Upper lobe of left lung (tissue), 6 donors: ENCODE data around the gene PRKN. TPM values are rescaled to one million over a fixed set of nuclear protein-coding genes. Genes with fewer than 3 reads are reported as not detected.

ENCODE experiments used
- ATAC-seq, 2 donors: fragments of 200-7000 bp; cut with Tn5 transposase; one replicate each; pipeline ENCODE4 v1.9.1; 2022; ENCODE audit warnings: mild to moderate bottlenecking in 2 of 2, moderate library complexity in 2 of 2; ENCODE audit not compliant: low FRiP score in 2 of 2
- DNase-seq, 2 donors: peaks; one replicate each; pipeline ENCODE4 v3.0.0-alpha.2; 2019 to 2020
- H3K27ac ChIP-seq, 4 donors: fragments of 200-600 bp; sonication (generic); one replicate each; pipeline ENCODE4 v1.5.1; 2016 to 2019
- H3K27me3 ChIP-seq, 4 donors: fragments of 200-600 bp; sonication (generic); one replicate each; pipeline ENCODE4 v1.5.1; 2017 to 2019
- H3K36me3 ChIP-seq, 4 donors: fragments of 200-600 bp; sonication (generic); one replicate each; pipeline ENCODE4 v1.5.1; 2016 to 2019
- H3K4me1 ChIP-seq, 4 donors: fragments of 200-600 bp; sonication (generic); one replicate each; pipeline ENCODE4 v1.5.1; 2018 to 2019
- H3K4me3 ChIP-seq, 4 donors: fragments of 200-600 bp; sonication (generic); one replicate each; pipeline ENCODE4 v1.5.1; 2017 to 2019; ENCODE audit warnings: mild to moderate bottlenecking in 2 of 4, moderate library complexity in 1 of 4
- H3K9me3 ChIP-seq, 4 donors: fragments of 200-600 bp; sonication (generic); one replicate each; pipeline ENCODE4 v1.5.1; 2018 to 2019
- CTCF ChIP-seq, 6 experiments: fragments of 450-650 bp in 4 of 6; fragments of 200-600 bp in 2 of 6; sonication (generic) in 2 of 6; IDR thresholded peaks; one replicate each; pipeline ENCODE4 v1.5.1; 2016 to 2019; ENCODE audit warnings: antibody characterized with exemption in 6 of 6
- EP300 ChIP-seq, 4 donors: sonication (generic); formaldehyde crosslinking; IDR thresholded peaks; one replicate each; pipeline ENCODE4 v1.5.1; 2017; ENCODE audit warnings: antibody characterized with exemption in 4 of 4, control low read depth in 2 of 4
- POLR2A ChIP-seq, 4 donors: fragments of 450-650 bp; IDR thresholded peaks; one replicate each; pipeline ENCODE4 v1.5.1; 2016 to 2017; ENCODE audit warnings: antibody characterized with exemption in 4 of 4, mild to moderate bottlenecking in 2 of 4
- POLR2AphosphoS5 ChIP-seq, 2 donors: sonication (generic); formaldehyde crosslinking; IDR thresholded peaks; one replicate each; pipeline ENCODE4 v1.5.1; 2017; ENCODE audit warnings: antibody characterized with exemption in 2 of 2
- WGBS, 2 donors: methylation state at CpG; one replicate each; pipeline ENCODE4 v1.1.5; 2017 to 2018; 5-methylcytosine and 5-hydroxymethylcytosine counted together
- total RNA-seq, 6 donors: library from RNA; depleted of rRNA in 4 of 6; stranded (reverse); fragments of >200 nt in 4 of 6; gene quantifications; one replicate each; pipeline versions ENCODE4 v1.1.0 to v1.2.1, GENCODE V29; 2016 to 2021
- donor health status: DM: no; HTN: no; CAD: no; lungs with moderate emphysema.
- donor health status: DM: no; HTN: yes; CAD: no; lungs with severe emphysema.

Gene PRKN
- total RNA-seq, 6 donors from 2014 or later = 2.7 to 29.3 (median 5.5) TPM

- Histone ChIP-seq H3K27me3 (no peaks in the 10 kb centered on the region), H3K27ac (no peak overlapping the region), H3K36me3 (no peaks in the 10 kb centered on the region), H3K4me3 (no peak overlapping the region), H3K9me3 (no peaks in the 10 kb centered on the region), H3K4me1 (peaks cover 0 to 3% (median 0%) of the 10 kb centered on the region in 4 donors)
- ATAC-seq (no peak), DNase-seq (no peak)
- WGBS, 2 donors = 84 to 87% methylated on average over 8 to 9 of the region's 9 CpGs
- TF ChIP-seq EP300 (IDR thresholded peaks at IDR 0.05) = no peak
- TF ChIP-seq CTCF (IDR thresholded peaks at IDR 0.05) = no peak
These were observed 1331.8 kb downstream of the PRKN start for GRCh38 chr6:161395716-161396231.

- WGBS, 2 donors = 87 to 93% methylated on average over 5 of the region's 5 CpGs
- no peak for ATAC-seq
These were observed 1333.1 kb downstream of the PRKN start for GRCh38 chr6:161394437-161394836.

GRCh38 chr6:161393839-161394364 lies 1333.7 kb downstream of the PRKN start:
- 13 to 15% methylated on average over 7 of the region's 7 CpGs for WGBS, 2 donors

More at GRCh38 chr6:161394437-161394836, 1333.1 kb downstream of the PRKN start:
- Histone ChIP-seq H3K36me3 (no peaks in the 10 kb centered on the region), H3K9me3 (no peaks in the 10 kb centered on the region), H3K4me3 (no peak overlapping the region), H3K27me3 (no peaks in the 10 kb centered on the region), H3K4me1 (peaks cover 0 to 3% (median 0%) of the 10 kb centered on the region in 4 donors), H3K27ac (no peak overlapping the region)
- TF ChIP-seq CTCF (IDR thresholded peaks at IDR 0.05) (no peak), POLR2A (IDR thresholded peaks at IDR 0.05) (no peak), EP300 (IDR thresholded peaks at IDR 0.05) (no peak), POLR2AphosphoS5 (IDR thresholded peaks at IDR 0.05) (no peak)
- no peak for DNase-seq

GRCh38 chr6:161393292-161393691 lies 1334.3 kb downstream of the PRKN start:
- DNase-seq (no peak), ATAC-seq (no peak)
- Histone ChIP-seq H3K27ac (no peak overlapping the region), H3K9me3 (no peaks in the 10 kb centered on the region), H3K27me3 (no peaks in the 10 kb centered on the region), H3K4me3 (no peak overlapping the region), H3K36me3 (no peaks in the 10 kb centered on the region), H3K4me1 (peaks cover 0 to 3% (median 0%) of the 10 kb centered on the region in 4 donors)
- WGBS, 2 donors = 74 to 80% methylated on average over 3 of the region's 3 CpGs
- no peak for TF ChIP-seq CTCF (IDR thresholded peaks at IDR 0.05)
- TF ChIP-seq POLR2AphosphoS5 (IDR thresholded peaks at IDR 0.05) = no peak
- TF ChIP-seq POLR2A (IDR thresholded peaks at IDR 0.05) = no peak
- TF ChIP-seq EP300 (IDR thresholded peaks at IDR 0.05) = no peak

More at GRCh38 chr6:161393839-161394364, 1333.7 kb downstream of the PRKN start:
- TF ChIP-seq POLR2A (IDR thresholded peaks at IDR 0.05) = no peak
- TF ChIP-seq CTCF (IDR thresholded peaks at IDR 0.05) = peak in 4 of 6 experiments; percentile 32 to 66 (median 49)
- TF ChIP-seq POLR2AphosphoS5 (IDR thresholded peaks at IDR 0.05) = no peak
- TF ChIP-seq EP300 (IDR thresholded peaks at IDR 0.05) = no peak
- ATAC-seq (peak; percentile 74 to 94), DNase-seq (peak in 1 of 2 donors; percentile 58)
- no peaks in the 10 kb centered on the region for H3K9me3 ChIP-seq
- H3K36me3 ChIP-seq = no peaks in the 10 kb centered on the region
- no peak overlapping the region for H3K4me3 ChIP-seq
- no peaks in the 10 kb centered on the region for H3K27me3 ChIP-seq
- no peak overlapping the region for H3K27ac ChIP-seq
- H3K4me1 ChIP-seq = peaks cover 0 to 3% (median 0%) of the 10 kb centered on the region in 4 donors

GRCh38 chr6:161389756-161390155 lies 1337.8 kb downstream of the PRKN start:
- WGBS, 2 donors = 68 to 86% methylated on average over 3 of the region's 3 CpGs
- Histone ChIP-seq H3K27me3 (no peaks in the 10 kb centered on the region), H3K9me3 (no peaks in the 10 kb centered on the region), H3K4me1 (peaks cover 0 to 3% (median 0%) of the 10 kb centered on the region in 4 donors), H3K4me3 (no peak overlapping the region), H3K27ac (no peak overlapping the region), H3K36me3 (no peaks in the 10 kb centered on the region)
- no peak for TF ChIP-seq POLR2AphosphoS5 (IDR thresholded peaks at IDR 0.05)
- no peak for TF ChIP-seq POLR2A (IDR thresholded peaks at IDR 0.05)
- no peak for TF ChIP-seq CTCF (IDR thresholded peaks at IDR 0.05)
- TF ChIP-seq EP300 (IDR thresholded peaks at IDR 0.05) = no peak
- DNase-seq (no peak), ATAC-seq (no peak)
